NCI-H2171 treated with DMSO at 0.1 percent for 48 hours (cell line): ENCODE data around the gene PTPRN2.
"Not testable (repeated sequence)": the region's sequence is repeated elsewhere in the genome, so short reads cannot be mapped to it uniquely, and the experiment has no call there.

Experiments
- DNase-seq: peaks from one replicate; lab custom pipeline; 2025; lab: John Stamatoyannopoulos, UW

PTPRN2 gene

GRCh38 chr7:158051776-158052175 lies 535.8 kb downstream of the PTPRN2 start:
- DNase-seq = no peak

DNA sequence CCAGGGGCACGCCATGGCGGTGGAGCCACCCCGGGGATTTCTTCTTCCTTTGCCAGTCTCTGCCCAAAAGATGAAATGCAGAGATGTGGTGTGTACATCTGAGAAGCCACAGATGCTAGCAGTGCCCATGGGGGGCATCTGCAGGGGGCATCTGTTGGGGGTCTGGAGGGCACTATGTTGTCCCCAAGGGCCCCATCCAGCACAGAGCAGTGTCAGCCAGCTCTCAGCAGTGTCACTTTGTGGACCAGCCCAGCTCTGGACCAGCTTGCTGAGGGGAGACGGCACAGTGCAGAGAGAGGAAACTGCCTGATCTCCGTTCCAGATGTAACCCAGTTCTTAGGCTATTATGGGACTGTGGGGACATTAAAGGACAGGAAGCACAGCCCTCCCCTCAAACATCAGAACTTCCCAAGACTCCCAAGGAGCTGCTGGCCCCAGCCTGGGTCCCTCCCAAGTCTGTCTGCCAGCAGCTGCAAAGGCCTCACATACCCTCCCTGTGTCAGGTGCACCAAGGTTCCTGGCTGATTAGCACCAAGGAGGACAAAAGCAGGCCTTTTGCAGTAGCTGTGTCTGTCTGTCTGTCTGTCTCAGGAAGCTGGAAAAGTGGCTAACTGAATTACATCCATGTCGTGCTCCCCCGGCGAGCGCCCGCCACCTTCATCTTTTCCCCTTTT lies 536.5 kb downstream of the PTPRN2 start:
- DNase-seq = no peak

GRCh38 chr7:158050441-158050977 lies 537.1 kb downstream of the PTPRN2 start:
- DNase-seq = no peak

GRCh38 chr7:158049271-158049670 lies 538.4 kb downstream of the PTPRN2 start:
- no peak for DNase-seq

GRCh38 chr7:158048569-158048968 lies 539.1 kb downstream of the PTPRN2 start:
- no peak for DNase-seq

DNA sequence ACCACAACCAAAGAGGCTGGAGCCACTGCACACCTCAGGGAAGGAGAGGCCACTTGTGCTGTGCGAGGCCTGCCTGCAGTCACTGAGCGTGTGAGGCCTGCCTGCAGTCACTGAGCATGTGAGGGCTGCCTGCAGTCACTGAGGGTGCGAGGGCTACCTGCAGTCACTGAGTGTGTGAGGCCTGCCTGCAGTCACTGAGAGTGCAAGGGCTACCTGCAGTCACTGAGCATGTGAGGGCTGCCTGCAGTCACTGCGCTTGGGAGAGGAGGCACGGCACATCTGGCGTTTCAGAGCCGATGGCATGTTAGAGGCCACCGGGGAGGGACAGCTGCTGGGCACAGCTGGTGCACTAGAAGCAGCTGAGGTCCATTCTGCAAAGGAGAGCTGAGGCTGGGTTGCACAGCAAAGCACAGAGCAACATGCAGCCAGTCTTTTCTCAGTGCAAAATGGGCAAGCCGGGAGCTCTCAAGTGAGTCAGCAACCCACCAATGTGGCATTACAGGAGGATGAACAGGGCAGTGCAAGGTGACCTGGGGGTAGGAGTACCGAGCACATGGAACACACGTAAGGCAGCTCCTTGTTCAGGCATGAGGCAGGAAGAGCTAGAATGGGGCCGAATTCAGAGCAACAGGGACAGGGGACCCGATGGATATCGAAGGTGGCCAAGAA lies 540.1 kb downstream of the PTPRN2 start:
- no peak for DNase-seq

DNA sequence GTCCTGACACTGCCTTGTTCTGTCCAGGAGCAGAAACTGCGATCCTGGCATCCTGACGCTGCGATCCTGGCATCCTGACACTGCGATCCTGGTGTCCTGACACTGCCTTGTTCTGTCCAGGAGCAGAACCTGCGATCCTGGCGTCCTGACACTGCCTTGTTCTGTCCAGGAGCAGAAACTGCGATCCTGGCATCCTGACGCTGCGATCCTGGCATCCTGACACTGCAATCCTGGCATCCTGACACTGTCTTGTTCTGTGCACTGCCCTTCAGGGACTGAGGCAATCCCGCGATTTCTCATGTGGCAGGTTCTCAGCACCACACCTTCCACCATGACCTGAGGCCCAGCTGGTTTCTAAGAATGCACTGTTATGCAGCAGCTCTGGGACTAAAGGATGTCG lies 541.4 kb downstream of the PTPRN2 start:
- not testable (repeated sequence) for DNase-seq

- DNase-seq = no peak
Observed at GRCh38 chr7:158044482-158044823, 543.2 kb downstream of the PTPRN2 start.

DNA sequence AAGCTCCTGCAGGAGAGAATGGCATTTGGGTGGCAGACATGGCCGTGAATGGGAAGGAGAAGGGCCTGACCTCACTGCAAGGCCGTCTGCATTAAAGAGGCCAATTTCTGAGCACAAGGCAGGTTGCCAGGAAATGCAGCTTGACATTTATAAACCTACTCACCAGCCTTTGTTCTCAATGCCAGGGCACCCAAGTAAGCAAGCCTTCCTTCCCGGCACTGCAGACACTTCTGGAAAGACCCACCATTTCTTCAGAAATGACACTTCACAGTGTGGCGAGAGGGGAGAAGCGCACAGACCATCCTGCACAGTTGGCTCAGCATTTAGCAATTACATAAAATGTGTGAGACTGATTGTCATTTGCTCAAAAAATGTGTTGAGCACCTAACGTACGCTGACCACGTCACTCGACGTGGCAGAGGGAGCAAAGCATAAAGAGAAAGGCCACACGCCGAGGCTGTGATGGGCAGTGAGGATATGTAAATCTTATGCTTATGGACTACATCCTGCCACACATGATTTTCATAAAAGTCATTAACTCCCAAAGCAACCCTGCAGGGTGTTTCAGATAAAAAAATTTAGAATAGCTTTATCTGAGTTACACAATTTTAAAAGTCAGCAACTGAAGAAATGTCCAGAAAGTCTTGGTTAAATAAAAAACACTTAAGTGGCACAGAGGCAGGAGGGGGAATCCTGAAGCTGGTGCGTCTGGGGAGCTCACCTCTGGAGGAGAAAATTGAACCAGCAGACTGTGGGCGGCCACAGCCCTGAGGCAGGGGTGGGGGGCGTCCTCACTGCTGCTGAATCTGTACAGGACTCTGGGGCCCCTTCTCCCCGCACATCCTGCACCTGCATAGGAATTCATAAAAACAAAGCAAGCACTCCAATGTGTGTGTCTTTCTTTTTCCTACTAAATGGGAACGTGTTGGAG lies 543.8 kb downstream of the PTPRN2 start:
- no peak for DNase-seq

DNA sequence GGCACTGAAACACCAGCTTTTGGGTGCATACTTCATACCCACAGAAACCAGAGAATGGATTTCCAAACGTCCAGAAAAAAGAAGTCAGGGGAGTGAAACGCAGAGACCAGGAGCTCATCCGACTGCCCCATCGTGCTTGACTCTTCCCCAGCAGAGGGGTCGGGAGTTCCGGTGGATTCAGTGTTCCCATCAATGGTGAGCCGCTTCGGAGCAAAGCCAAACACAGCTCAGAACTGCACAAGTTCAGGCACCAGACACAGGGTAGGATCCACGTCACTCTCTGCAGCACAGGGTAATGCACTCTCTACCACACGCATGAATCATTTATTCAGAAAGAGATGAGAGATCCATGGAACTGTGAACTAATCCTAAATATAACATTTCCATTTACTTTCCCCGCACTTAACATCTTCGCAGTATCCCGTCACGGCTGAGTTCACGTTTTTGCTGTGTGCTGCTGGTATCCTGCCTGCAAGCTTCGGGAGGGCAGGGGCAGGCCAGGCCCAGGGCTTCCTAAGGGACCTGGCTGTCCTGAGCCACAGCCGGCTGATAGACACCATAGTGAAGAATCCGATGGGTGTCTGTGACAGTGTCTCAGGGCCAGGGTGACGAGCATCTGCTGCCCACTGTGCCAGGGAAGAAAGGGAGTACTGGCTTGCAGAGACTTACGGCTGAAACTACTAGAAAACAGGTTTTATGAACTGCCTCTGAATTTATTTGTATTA lies 545.3 kb downstream of the PTPRN2 start:
- DNase-seq = no peak

GRCh38 chr7:158040199-158040598 lies 547.4 kb downstream of the PTPRN2 start:
- DNase-seq = no peak

DNA sequence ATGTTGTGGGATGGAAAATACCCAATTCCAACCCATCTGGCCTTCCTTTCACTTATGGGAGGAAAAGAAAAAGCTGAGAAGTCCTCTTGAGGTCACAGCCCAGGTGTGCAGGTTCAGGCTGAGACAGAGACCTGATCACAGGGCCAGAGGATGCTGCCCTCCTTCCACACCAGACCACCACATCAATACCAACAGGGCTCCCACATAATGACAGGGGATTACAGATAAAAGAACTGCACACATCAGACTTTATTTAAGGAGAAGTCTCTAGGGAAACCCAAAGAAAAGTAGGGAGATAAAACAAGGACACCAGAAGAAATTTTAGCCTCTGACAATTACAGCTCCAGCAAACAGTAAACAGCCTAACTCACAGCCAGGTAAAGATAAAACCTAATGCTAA lies 548.4 kb downstream of the PTPRN2 start:
- no peak for DNase-seq

- no peak for DNase-seq
Observed at GRCh38 chr7:158037211-158037610, 550.4 kb downstream of the PTPRN2 start.

DNA sequence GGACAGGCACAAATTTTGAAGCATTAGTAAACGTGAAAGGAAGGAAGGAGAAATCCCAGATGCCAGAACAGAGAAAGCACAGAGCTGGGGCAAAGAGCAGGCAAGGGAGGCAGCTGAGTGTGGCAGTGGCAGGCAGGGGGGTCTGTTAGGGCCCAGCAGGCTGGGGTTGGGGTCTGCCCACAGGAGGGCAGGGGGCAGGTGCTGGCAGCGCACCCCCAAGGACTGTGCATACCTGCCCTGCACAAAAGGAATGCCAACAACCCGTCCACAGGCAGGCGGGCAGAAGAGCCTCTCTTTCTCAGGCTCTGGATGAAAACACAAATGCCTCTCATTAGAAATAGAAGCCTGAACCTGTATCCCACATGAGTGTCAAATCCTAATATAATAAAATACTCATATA lies 552.3 kb downstream of the PTPRN2 start:
- DNase-seq = no peak

GRCh38 chr7:158034571-158034970 lies 553.1 kb downstream of the PTPRN2 start:
- DNase-seq = no peak

GRCh38 chr7:158033925-158034324 lies 553.7 kb downstream of the PTPRN2 start:
- not testable (repeated sequence) for DNase-seq

DNA sequence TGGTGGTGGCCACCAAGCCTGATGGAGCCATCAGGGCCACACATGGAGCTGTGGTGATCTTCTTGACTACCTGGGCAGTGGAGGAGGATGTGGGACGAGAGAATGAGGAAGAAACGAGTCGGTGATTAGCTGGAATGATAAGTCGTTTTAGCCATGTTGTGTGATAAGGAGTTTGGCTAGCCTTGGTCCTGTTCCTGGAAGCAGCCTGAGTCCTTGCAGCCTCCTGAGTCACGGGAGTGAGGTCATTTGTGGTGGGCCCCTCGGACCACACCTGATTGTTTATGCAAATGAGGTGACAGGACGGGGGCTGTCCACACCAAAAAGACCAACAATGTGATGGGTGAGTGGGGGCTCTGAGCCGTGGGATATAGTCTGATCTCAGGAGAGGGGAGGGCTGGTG lies 554.4 kb downstream of the PTPRN2 start:
- no peak for DNase-seq

DNA sequence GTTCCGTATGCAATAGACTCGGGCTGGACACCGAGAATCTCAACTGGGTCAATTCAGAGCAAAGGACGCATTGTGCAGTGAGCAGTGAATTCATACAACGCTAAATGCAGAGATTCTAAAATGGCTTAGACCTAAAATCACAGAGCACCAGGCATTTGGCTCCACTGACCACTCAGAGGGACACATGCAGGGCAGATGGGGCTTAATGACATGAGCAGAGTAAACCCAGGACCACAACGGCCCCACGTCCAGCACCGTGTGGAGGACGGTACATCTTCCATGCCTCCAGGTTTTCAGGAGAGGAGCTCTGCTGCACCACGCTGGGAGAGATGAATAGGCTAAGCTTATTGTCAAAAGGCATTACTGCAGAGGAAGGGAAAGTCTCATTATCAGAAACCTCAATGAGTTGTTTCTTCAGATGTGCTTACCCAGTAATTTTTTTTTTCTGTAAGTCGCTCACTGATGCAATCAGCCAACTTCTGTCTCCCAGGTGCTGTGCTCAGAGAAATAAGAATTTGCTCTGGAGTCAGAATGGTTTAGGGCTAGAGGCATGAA lies 555.0 kb downstream of the PTPRN2 start:
- no peak for DNase-seq

- DNase-seq = no peak
Observed at GRCh38 chr7:158031867-158032308, 555.7 kb downstream of the PTPRN2 start.

GRCh38 chr7:158030566-158030965 lies 557.1 kb downstream of the PTPRN2 start:
- DNase-seq = no peak

DNA sequence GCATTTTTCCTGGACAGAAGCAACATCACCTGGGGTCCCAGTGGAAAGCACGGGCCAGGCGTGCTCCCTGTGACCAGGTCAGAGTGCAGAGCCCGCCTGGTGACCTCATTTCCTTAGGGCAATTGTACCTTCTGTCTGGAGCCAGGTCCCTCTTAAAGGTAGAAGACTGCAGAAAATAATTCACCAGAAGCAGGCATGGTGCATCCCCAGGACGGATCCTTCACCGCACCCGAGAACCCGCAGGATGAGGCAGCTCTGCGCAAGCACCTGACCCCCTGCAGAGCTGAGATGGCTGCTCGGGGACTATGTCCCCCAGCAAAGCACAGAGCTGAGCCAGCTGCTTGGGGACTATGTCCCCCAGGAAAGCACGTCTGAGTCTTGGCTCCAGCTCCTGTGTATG lies 557.6 kb downstream of the PTPRN2 start:
- DNase-seq = no peak

DNA sequence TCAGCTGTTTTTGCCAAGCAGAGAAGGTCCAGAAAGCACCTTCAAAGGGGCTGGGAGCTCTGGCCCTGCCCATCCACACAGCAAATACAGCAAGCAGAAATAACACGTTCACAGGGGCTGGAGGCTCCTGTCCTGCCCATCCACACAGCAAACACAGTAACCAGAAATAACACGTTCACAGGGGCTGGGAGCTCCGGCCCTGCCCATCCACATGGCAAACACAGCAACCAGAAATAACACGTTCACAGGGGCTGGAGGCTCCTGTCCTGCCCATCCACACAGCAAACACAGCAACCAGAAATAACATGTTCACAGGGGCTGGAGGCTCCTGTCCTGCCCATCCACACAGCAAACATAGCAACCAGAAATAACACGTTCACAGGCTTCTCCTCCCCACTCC lies 558.1 kb downstream of the PTPRN2 start:
- no peak for DNase-seq
